H9 (cell line): ENCODE data around the gene CSMD2. TPM values are rescaled to one million over a fixed set of nuclear protein-coding genes. Genes with fewer than 3 reads are reported as not detected.

Experiments
- DNase-seq: peaks from one replicate; pipeline ENCODE4 v3.0.0-alpha.2; 2017
- H2AFZ ChIP-seq: one replicate; pipeline ENCODE4 v1.6.1; 2013; ENCODE audit warnings: mild to moderate bottlenecking, low read length, control low read depth, moderate library complexity
- H2AK5ac ChIP-seq: 2 replicates; pipeline ENCODE4 v1.6.1; 2013; ENCODE audit warnings: low read length, control low read depth, mixed read lengths; ENCODE audit not compliant: insufficient read length
- H2BK120ac ChIP-seq: one replicate; pipeline ENCODE4 v1.6.1; 2013; ENCODE audit warnings: low read depth, mild to moderate bottlenecking, low read length, control low read depth, inconsistent platforms; ENCODE audit not compliant: poor library complexity, severe bottlenecking
- H2BK12ac ChIP-seq: 2 replicates; pipeline ENCODE4 v1.6.1; 2013; ENCODE audit warnings: low read length, control low read depth, mixed read lengths, low read depth; ENCODE audit not compliant: insufficient read length
- H2BK15ac ChIP-seq: 2 replicates; pipeline ENCODE4 v1.6.1; 2013; ENCODE audit warnings: low read depth, low read length, control low read depth
- H2BK20ac ChIP-seq: one replicate; pipeline ENCODE4 v1.6.1; 2013; ENCODE audit warnings: low read depth, mild to moderate bottlenecking, low read length, control low read depth, inconsistent platforms; ENCODE audit not compliant: poor library complexity, severe bottlenecking
- H2BK5ac ChIP-seq: 2 replicates; pipeline ENCODE4 v1.6.1; 2013; ENCODE audit warnings: low read length, control low read depth, mixed read lengths; ENCODE audit not compliant: insufficient read length
- H3K14ac ChIP-seq: 2 replicates; pipeline ENCODE4 v1.6.1; 2013; ENCODE audit warnings: low read length, control low read depth; ENCODE audit not compliant: insufficient read depth
- H3K18ac ChIP-seq: 2 replicates; pipeline ENCODE4 v1.6.1; 2013; ENCODE audit warnings: low read depth, mild to moderate bottlenecking, mixed read lengths, low read length, control low read depth; ENCODE audit not compliant: insufficient read length
- H3K23ac ChIP-seq: 2 replicates; pipeline ENCODE4 v1.6.1; 2013; ENCODE audit warnings: low read length, control low read depth, mixed read lengths, low read depth; ENCODE audit not compliant: insufficient read length
- H3K23me2 ChIP-seq: 2 replicates; pipeline ENCODE4 v1.6.1; 2013; ENCODE audit warnings: low read depth, mild to moderate bottlenecking, mixed read lengths, low read length, control low read depth; ENCODE audit not compliant: insufficient read length, poor library complexity, severe bottlenecking
- H3K27ac ChIP-seq: 2 replicates; pipeline ENCODE4 v1.5.1; 2013; ENCODE audit warnings: low read length, control low read depth, mixed read lengths, low read depth; ENCODE audit not compliant: insufficient read length
- H3K27me3 ChIP-seq: 2 replicates; pipeline ENCODE4 v1.6.1; 2013; ENCODE audit warnings: low read length, control low read depth, inconsistent platforms; ENCODE audit not compliant: insufficient read depth
- H3K4ac ChIP-seq: 2 replicates; pipeline ENCODE4 v1.6.1; 2013; ENCODE audit warnings: low read depth, mild to moderate bottlenecking, control low read depth, inconsistent platforms, low read length, moderate library complexity
- H3K4me1 ChIP-seq: 2 replicates; pipeline ENCODE4 v1.6.1; 2013; ENCODE audit warnings: low read length, control low read depth, inconsistent platforms; ENCODE audit not compliant: insufficient read depth
- H3K4me2 ChIP-seq: 2 replicates; pipeline ENCODE4 v1.6.1; 2013; ENCODE audit warnings: low read length, control low read depth, mixed read lengths; ENCODE audit not compliant: insufficient read length, insufficient read depth
- H3K56ac ChIP-seq: 2 replicates; pipeline ENCODE4 v1.6.1; 2013; ENCODE audit warnings: low read depth, mild to moderate bottlenecking, mixed read lengths, low read length, control low read depth; ENCODE audit not compliant: insufficient read length
- H3K79me1 ChIP-seq: 2 replicates; pipeline ENCODE4 v1.6.1; 2013; ENCODE audit warnings: low read depth, mild to moderate bottlenecking, moderate library complexity, low read length, control low read depth, inconsistent platforms; ENCODE audit not compliant: insufficient read depth, poor library complexity, severe bottlenecking
- H3K79me2 ChIP-seq: 2 replicates; pipeline ENCODE4 v1.6.1; 2013; ENCODE audit warnings: low read length, control low read depth, inconsistent platforms; ENCODE audit not compliant: insufficient read depth
- H3K9ac ChIP-seq: 2 replicates; pipeline ENCODE4 v1.6.1; 2013; ENCODE audit warnings: low read length, control low read depth, mixed read lengths; ENCODE audit not compliant: insufficient read length; ENCODE audit errors: extremely low read depth
- H3K9me3 ChIP-seq: one replicate; pipeline ENCODE4 v1.6.1; 2013; ENCODE audit warnings: low read depth, low read length, inconsistent platforms; ENCODE audit not compliant: control insufficient read depth
- H3T11ph ChIP-seq: one replicate; pipeline ENCODE4 v1.6.1; 2013; ENCODE audit warnings: mild to moderate bottlenecking, low read length, control low read depth, inconsistent platforms
- H4K20me1 ChIP-seq: one replicate; pipeline ENCODE4 v1.6.1; 2013; ENCODE audit not compliant: control insufficient read depth, insufficient read length, insufficient read depth
- H4K5ac ChIP-seq: 2 replicates; pipeline ENCODE4 v1.6.1; 2013; ENCODE audit warnings: low read depth, mild to moderate bottlenecking, mixed read lengths, low read length, control low read depth; ENCODE audit not compliant: insufficient read length
- H4K8ac ChIP-seq: replicated peaks from 2 replicates; pipeline ENCODE4 v1.6.1; 2013; ENCODE audit warnings: low read length, control low read depth, mixed read lengths, low read depth; ENCODE audit not compliant: insufficient read length
- H4K91ac ChIP-seq: 2 replicates; pipeline ENCODE4 v1.6.1; 2013; ENCODE audit warnings: low read depth, mild to moderate bottlenecking, moderate library complexity, mixed read lengths, low read length, control low read depth; ENCODE audit not compliant: insufficient read length
- H3K27ac Mint-ChIP-seq, 3 experiments: 2 replicates in 2 of 3; 3 replicates in 1 of 3; pipeline ENCODE4 v1.8.0; 2020 to 2021; ENCODE audit warnings: mixed read lengths in 3 of 3, mild to moderate bottlenecking in 1 of 3, moderate library complexity in 1 of 3
- H3K27me3 Mint-ChIP-seq: 2 replicates; pipeline ENCODE4 v1.8.0; 2021; ENCODE audit warnings: low read depth, mild to moderate bottlenecking, moderate library complexity, mixed read lengths
- H3K36me3 Mint-ChIP-seq, 3 experiments: 2 replicates in 2 of 3; 3 replicates in 1 of 3; pipeline ENCODE4 v1.8.0; 2020 to 2021; ENCODE audit warnings: low read depth in 3 of 3, mixed read lengths in 3 of 3; ENCODE audit not compliant: insufficient read depth in 1 of 3
- H3K4me1 Mint-ChIP-seq, 2 experiments: 2 replicates each; pipeline ENCODE4 v1.8.0; 2020; ENCODE audit warnings: mixed read lengths in 2 of 2
- H3K4me3 Mint-ChIP-seq, 2 experiments: 2 replicates in 1 of 2; 3 replicates in 1 of 2; pipeline ENCODE4 v1.8.0; 2020 to 2021; ENCODE audit warnings: mild to moderate bottlenecking in 2 of 2, mixed read lengths in 2 of 2, moderate library complexity in 1 of 2
- H3K9me3 Mint-ChIP-seq, 2 experiments: 2 replicates in 1 of 2; 3 replicates in 1 of 2; pipeline ENCODE4 v1.8.0; 2020; ENCODE audit warnings: mild to moderate bottlenecking in 2 of 2, mixed read lengths in 2 of 2, moderate library complexity in 1 of 2
- CTCF ChIP-seq: fragments of 200-600 bp; sonication (generic); conservative IDR thresholded peaks from 3 replicates; pipeline ENCODE4 v1.8.0; 2021; ENCODE audit warnings: antibody characterized with exemption, mild to moderate bottlenecking
- WGBS: extraction: QIAGEN DNeasy Blood & Tissue Kit; methylation state at CpG from one replicate; pipeline ENCODE4 v1.1.7; 2013; ENCODE audit warnings: missing lambda C conversion rate, low lambda C conversion rate, mixed read lengths; ENCODE audit not compliant: insufficient read length; ENCODE audit errors: extremely low coverage; 5-methylcytosine and 5-hydroxymethylcytosine counted together
- total RNA-seq: library from RNA; stranded (reverse); gene quantifications from 2 replicates; pipeline ENCODE4 v1.2.1, GENCODE V29; 2021

CSMD2 gene
- total RNA-seq, 1 experiment from 2014 or later: 6.4 TPM

- no peak overlapping the region for H3K27ac ChIP-seq
Measured at GRCh38 chr1:34167389-34167788, 2.4 kb upstream of the CSMD2 start.

More at GRCh38 chr1:34167389-34167788, 2.4 kb upstream of the CSMD2 start:
- H2BK12ac ChIP-seq: no peak overlapping the region
- H2BK5ac ChIP-seq: no peak overlapping the region
- H3K4me2 ChIP-seq: peak overlapping the region; percentile 99
- H2AFZ ChIP-seq: no peak overlapping the region
- no peak overlapping the region for H4K8ac ChIP-seq
- H3K79me2 ChIP-seq: no peaks in the 10 kb centered on the region
- H4K5ac ChIP-seq: no peak overlapping the region
- H2BK120ac ChIP-seq: no peak overlapping the region
- H3K27me3 Mint-ChIP-seq: peaks cover 41% of the 10 kb centered on the region
- H3K56ac ChIP-seq: no peak overlapping the region
- H2BK20ac ChIP-seq: no peak overlapping the region
- no peaks in the 10 kb centered on the region for H3K27me3 ChIP-seq
- peak overlapping the region; percentile 85; the same call in 1 of the 2 replicates for H3K14ac ChIP-seq
- TF ChIP-seq CTCF: no peak
- H3K23me2 ChIP-seq: peaks cover 43% of the 10 kb centered on the region
- H3K79me1 ChIP-seq: no peaks in the 10 kb centered on the region
- H3K36me3 Mint-ChIP-seq: no peaks in the 10 kb centered on the region; a peak in 1 of 7 replicates
- no peak overlapping the region for H3T11ph ChIP-seq
- peak overlapping the region in 2 of 3 experiments; percentile 42 to 90; a peak in 3 of 7 replicates for H3K27ac Mint-ChIP-seq
- H4K91ac ChIP-seq: no peak overlapping the region
- no peak for DNase-seq
- H3K4ac ChIP-seq: no peak overlapping the region
- WGBS: no CpG with 5 or more reads among the region's 13 CpGs
- peak overlapping the region; percentile 29 for H3K9ac ChIP-seq
- H4K20me1 ChIP-seq: no peaks in the 10 kb centered on the region
- H3K4me3 Mint-ChIP-seq: peak overlapping the region; percentile 63 to 92
- H3K9me3 ChIP-seq: no peaks in the 10 kb centered on the region
- peaks cover 33 to 42% of the 10 kb centered on the region in 2 experiments for H3K4me1 Mint-ChIP-seq
- no peak overlapping the region for H2BK15ac ChIP-seq
- H3K18ac ChIP-seq: peak overlapping the region; percentile 69
- H3K23ac ChIP-seq: no peak overlapping the region
- peaks cover 8% of the 10 kb centered on the region; the same call in 1 of the 2 replicates for H3K4me1 ChIP-seq
- H2AK5ac ChIP-seq: no peak overlapping the region
- H3K9me3 Mint-ChIP-seq: peaks cover 0 to 2% of the 10 kb centered on the region in 2 experiments; a peak in 1 of 5 replicates
